ENCODE results near the gene FBXO17. TPM values are rescaled to one million over a fixed set of nuclear protein-coding genes. Genes with fewer than 3 reads are reported as not detected.
"Not testable (repeated sequence)": the region's sequence is repeated elsewhere in the genome, so short reads cannot be mapped to it uniquely, and the experiment has no call there.

Gene FBXO17
- total RNA-seq, 6 donors from 2014 or later: 5.0 to 18.9 (median 10.4) TPM

DNA sequence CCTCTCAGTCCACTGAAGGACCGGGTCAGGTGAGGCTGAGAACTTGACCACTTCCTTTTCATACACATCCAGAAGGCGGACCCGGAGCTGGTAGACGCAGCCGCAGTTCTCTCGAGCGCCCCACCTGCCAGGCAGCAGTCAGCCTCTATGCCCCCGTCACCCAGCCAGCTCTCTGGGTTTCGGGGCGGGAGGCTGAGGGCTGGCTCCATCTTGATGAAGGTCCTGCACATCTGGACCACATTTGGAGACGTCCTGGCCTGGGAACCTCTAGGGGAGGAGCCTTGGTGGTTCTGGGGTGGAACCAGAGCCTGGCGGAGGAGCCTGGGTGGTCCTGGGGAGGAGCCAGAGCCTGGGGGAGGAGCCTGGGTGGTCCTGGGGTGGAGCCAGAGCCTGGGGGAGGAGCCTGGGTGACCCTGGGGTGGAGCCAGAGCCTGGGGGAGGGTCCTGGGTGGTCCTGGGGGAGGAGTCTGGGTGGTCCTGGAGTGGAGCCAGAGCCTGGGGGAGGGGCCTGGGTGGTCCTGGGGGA is 30.5 kb downstream of the FBXO17 start:
- Histone ChIP-seq H3K4me3 (no peak overlapping the region), H3K27ac (no peak overlapping the region), H3K4me1 (peaks cover 3 to 8% (median 6%) of the 10 kb centered on the region in 4 donors), H3K27me3 (no peaks in the 10 kb centered on the region), H3K36me3 (peaks cover 0 to 15% (median 0%) of the 10 kb centered on the region in 4 donors), H3K9me3 (no peaks in the 10 kb centered on the region)
- 88 to 92% methylated on average over 11 to 12 of the region's 12 CpGs for WGBS, 2 donors
- no peak for DNase-seq
- no peak for ATAC-seq (ENCODE audit: low FRiP score in 2 of 2)
- TF ChIP-seq POLR2A (IDR thresholded peaks at IDR 0.05) (no peak), EP300 (IDR thresholded peaks at IDR 0.05) (no peak), POLR2AphosphoS5 (IDR thresholded peaks at IDR 0.05) (no peak)
- TF ChIP-seq, protein P1, sequence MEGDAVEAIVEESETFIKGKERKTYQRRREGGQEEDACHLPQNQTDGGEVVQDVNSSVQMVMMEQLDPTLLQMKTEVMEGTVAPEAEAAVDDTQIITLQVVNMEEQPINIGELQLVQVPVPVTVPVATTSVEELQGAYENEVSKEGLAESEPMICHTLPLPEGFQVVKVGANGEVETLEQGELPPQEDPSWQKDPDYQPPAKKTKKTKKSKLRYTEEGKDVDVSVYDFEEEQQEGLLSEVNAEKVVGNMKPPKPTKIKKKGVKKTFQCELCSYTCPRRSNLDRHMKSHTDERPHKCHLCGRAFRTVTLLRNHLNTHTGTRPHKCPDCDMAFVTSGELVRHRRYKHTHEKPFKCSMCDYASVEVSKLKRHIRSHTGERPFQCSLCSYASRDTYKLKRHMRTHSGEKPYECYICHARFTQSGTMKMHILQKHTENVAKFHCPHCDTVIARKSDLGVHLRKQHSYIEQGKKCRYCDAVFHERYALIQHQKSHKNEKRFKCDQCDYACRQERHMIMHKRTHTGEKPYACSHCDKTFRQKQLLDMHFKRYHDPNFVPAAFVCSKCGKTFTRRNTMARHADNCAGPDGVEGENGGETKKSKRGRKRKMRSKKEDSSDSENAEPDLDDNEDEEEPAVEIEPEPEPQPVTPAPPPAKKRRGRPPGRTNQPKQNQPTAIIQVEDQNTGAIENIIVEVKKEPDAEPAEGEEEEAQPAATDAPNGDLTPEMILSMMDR (IDR thresholded peaks at IDR 0.05): no peak

GRCh38 chr19:38942471-38943181 is 32.9 kb downstream of the FBXO17 start:
- ATAC-seq (ENCODE audit: low FRiP score in 2 of 2) (peak in 1 of 2 donors; percentile 34), DNase-seq (no peak)
- no peak overlapping the region for H3K4me3 ChIP-seq
- TF ChIP-seq POLR2A (IDR thresholded peaks at IDR 0.05) (no peak), POLR2AphosphoS5 (IDR thresholded peaks at IDR 0.05) (no peak), EP300 (IDR thresholded peaks at IDR 0.05) (no peak)
- TF ChIP-seq, protein P1 (IDR thresholded peaks at IDR 0.05): no peak
- H3K27me3 ChIP-seq: no peaks in the 10 kb centered on the region
- H3K4me1 ChIP-seq: no peaks in the 10 kb centered on the region
- H3K9me3 ChIP-seq: no peaks in the 10 kb centered on the region
- no peak overlapping the region for H3K27ac ChIP-seq
- WGBS, 2 donors: 81% methylated on average over 20 of the region's 20 CpGs
- peaks cover 0 to 15% (median 0%) of the 10 kb centered on the region in 4 donors for H3K36me3 ChIP-seq

DNA sequence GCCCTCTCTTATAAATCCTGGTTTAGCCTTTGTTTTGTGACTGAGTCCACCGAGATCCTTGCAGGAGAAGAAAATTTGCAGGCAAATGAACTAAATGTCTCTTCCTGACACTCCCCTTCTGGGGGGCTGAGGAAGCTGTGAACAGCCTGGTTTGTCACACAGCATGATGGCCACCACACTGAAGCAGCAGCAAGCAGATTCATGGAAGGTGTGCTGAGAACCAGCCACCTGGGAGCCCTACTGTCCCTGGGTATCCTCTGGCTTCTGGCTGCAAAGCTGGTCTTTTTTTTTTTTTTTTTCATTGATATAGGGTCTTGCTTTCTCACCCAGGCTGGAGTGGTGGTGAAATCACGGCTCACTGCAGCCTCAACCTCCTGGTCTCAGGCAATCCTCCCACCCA is 33.6 kb downstream of the FBXO17 start:
- DNase-seq (no peak), ATAC-seq (ENCODE audit: low FRiP score in 2 of 2) (no peak)
- no peak overlapping the region for H3K27ac ChIP-seq
- H3K4me3 ChIP-seq: no peak overlapping the region
- TF ChIP-seq EP300 (IDR thresholded peaks at IDR 0.05) (no peak), POLR2AphosphoS5 (IDR thresholded peaks at IDR 0.05) (no peak), POLR2A (IDR thresholded peaks at IDR 0.05) (no peak)
- TF ChIP-seq, protein P1 (IDR thresholded peaks at IDR 0.05): no peak
- WGBS, 2 donors: 87 to 100% methylated on average over 2 of the region's 2 CpGs
- no peaks in the 10 kb centered on the region for H3K27me3 ChIP-seq
- H3K36me3 ChIP-seq: peaks cover 0 to 15% (median 0%) of the 10 kb centered on the region in 4 donors
- H3K9me3 ChIP-seq: no peaks in the 10 kb centered on the region
- H3K4me1 ChIP-seq: no peaks in the 10 kb centered on the region

- not testable (repeated sequence) for ATAC-seq (ENCODE audit: low FRiP score in 2 of 2); H3K4me1 ChIP-seq; H3K4me3 ChIP-seq; H3K27me3 ChIP-seq; H3K9me3 ChIP-seq; H3K27ac ChIP-seq; DNase-seq
- peaks cover 0 to 12% (median 0%) of the 10 kb centered on the region in 4 donors for H3K36me3 ChIP-seq
- 77 to 80% methylated on average over 5 of the region's 5 CpGs for WGBS, 2 donors
Measured at GRCh38 chr19:38941466-38941865, 34.1 kb downstream of the FBXO17 start.

GRCh38 chr19:38939957-38940356 is 35.6 kb downstream of the FBXO17 start:
- Histone ChIP-seq H3K4me1 (no peaks in the 10 kb centered on the region), H3K9me3 (peaks cover 0 to 4% (median 0%) of the 10 kb centered on the region in 4 donors), H3K27ac (peak overlapping the region in 2 of 4 donors; percentile 11 to 44), H3K27me3 (no peaks in the 10 kb centered on the region), H3K36me3 (peaks cover 0 to 5% (median 0%) of the 10 kb centered on the region in 4 donors), H3K4me3 (no peak overlapping the region)
- ATAC-seq (ENCODE audit: low FRiP score in 2 of 2): no peak
- TF ChIP-seq EP300 (IDR thresholded peaks at IDR 0.05) (no peak), POLR2AphosphoS5 (IDR thresholded peaks at IDR 0.05) (no peak), POLR2A (IDR thresholded peaks at IDR 0.05) (no peak)
- TF ChIP-seq, protein P1 (IDR thresholded peaks at IDR 0.05): no peak
- WGBS, 2 donors: 42 to 49% methylated on average over 5 of the region's 5 CpGs
- DNase-seq: no peak

All from upper lobe of left lung (tissue), 6 donors.